Suppressor macrophage treated with lipopolysaccharide for 1 hour (primary cell): ENCODE measurements around the gene VIM.

ENCODE experiments used
- DNase-seq, 3 donors: peaks; one replicate each; pipeline ENCODE4 v3.0.0-alpha.2; 2020 to 2022

The VIM gene

GRCh38 chr10:17210361-17210760, 17.7 kb upstream of the VIM start:
- no peak for DNase-seq

GRCh38 chr10:17212802-17213221, 15.2 kb upstream of the VIM start:
- peak; percentile 82 to 95 (median 93) for DNase-seq

- DNase-seq, result peak in 2 of 3 donors; percentile 44 to 52
Measured at GRCh38 chr10:17213646-17214349, 14.2 kb upstream of the VIM start.

GRCh38 chr10:17214526-17214925, 13.5 kb upstream of the VIM start:
- no peak for DNase-seq

GRCh38 chr10:17214971-17215781, 12.9 kb upstream of the VIM start:
- DNase-seq, result peak; percentile 58 to 78 (median 70)

- no peak for DNase-seq
Measured at GRCh38 chr10:17215782-17216122, 12.3 kb upstream of the VIM start.

GRCh38 chr10:17216217-17216900, 11.7 kb upstream of the VIM start:
- peak; percentile 86 to 99 (median 97) for DNase-seq

GRCh38 chr10:17216901-17217395, 11.1 kb upstream of the VIM start:
- DNase-seq, result peak in 2 of 3 donors; percentile 48 to 59

- DNase-seq, result peak; percentile 66 to 95 (median 90)
Measured at GRCh38 chr10:17217631-17218232, 10.3 kb upstream of the VIM start.

- DNase-seq, result peak in 1 of 3 donors; percentile 42
Measured at GRCh38 chr10:17219024-17219423, 9.0 kb upstream of the VIM start.

GRCh38 chr10:17220652-17221100, 7.4 kb upstream of the VIM start:
- DNase-seq, result peak; percentile 69 to 88 (median 79)

GRCh38 chr10:17222329-17222728, 5.7 kb upstream of the VIM start:
- DNase-seq, result peak; percentile 94 to 99 (median 98)

GRCh38 chr10:17225808-17226207, 2.2 kb upstream of the VIM start:
- DNase-seq, result peak in 1 of 3 donors; percentile 32

- peak in 2 of 3 donors; percentile 21 to 38 for DNase-seq
Measured at GRCh38 chr10:17226891-17227303, 1.1 kb upstream of the VIM start.

GRCh38 chr10:17227367-17228090, 512 bp upstream of the VIM start:
- DNase-seq, result peak; percentile 70 to 86 (median 82)

- peak; percentile 97 for DNase-seq
Measured at GRCh38 chr10:17229016-17229716, 1.1 kb downstream of the VIM start.

GRCh38 chr10:17229717-17229966, 1.6 kb downstream of the VIM start:
- DNase-seq, result peak in 1 of 3 donors; percentile 67

GRCh38 chr10:17229967-17230682, 2.1 kb downstream of the VIM start:
- peak; percentile 67 to 79 (median 73) for DNase-seq

- peak in 2 of 3 donors; percentile 14 to 60 for DNase-seq
Measured at GRCh38 chr10:17231788-17232187, 3.7 kb downstream of the VIM start.

- DNase-seq, result peak; percentile 37 to 78 (median 77)
Measured at GRCh38 chr10:17232276-17232960, 4.4 kb downstream of the VIM start.
